Measurements from ENCODE around the gene ARHGEF33.

- TF ChIP-seq CTCF (IDR thresholded peaks at IDR 0.05), result no peak
- no peak for TF ChIP-seq POLR2A (IDR thresholded peaks at IDR 0.05)
Measured at GRCh38 chr2:38978296-38978903, 88.7 kb downstream of the ARHGEF33 start.
